SK-N-SH (cell line): Measurements from ENCODE around the gene FYB2. TPM values are rescaled to one million over a fixed set of nuclear protein-coding genes. Genes with fewer than 3 reads are reported as not detected.

Source experiments
- CTCF ChIA-PET: fragments of 300-600, 350-600 bp; formaldehyde crosslinking; extraction: SDS; loops from one replicate; lab custom pipeline; 2021; lab: Yijun Ruan, JAX
- POLR2A ChIA-PET: fragments of 350-600 bp; sonication (Branson Sonifier 250); formaldehyde crosslinking; extraction: SDS; loops from one replicate; lab custom pipeline; 2020; ENCODE audit warnings: antibody characterized with exemption, inconsistent platforms; lab: Yijun Ruan, JAX
- DNase-seq: peaks from one replicate; pipeline ENCODE4 v3.0.0; 2012
- H2AFZ ChIP-seq: fragments of 200-600 bp; sonication (generic); 2 replicates; pipeline ENCODE4 v1.8.1; 2016; ENCODE audit warnings: antibody characterized with exemption, mild to moderate bottlenecking, low read depth
- H3F3A ChIP-seq: fragments of 200-600 bp; sonication (generic); replicated peaks from 2 replicates; pipeline ENCODE3; 2016; ENCODE audit warnings: antibody characterized with exemption, mild to moderate bottlenecking; ENCODE audit not compliant: insufficient read depth
- H3K27ac ChIP-seq, 2 experiments: fragments of 200-500 bp in 1 of 2; fragments of 200-600 bp in 1 of 2; sonication (Bioruptor generic) in 1 of 2; sonication (generic), shearing (Covaris generic) in 1 of 2; 2 replicates each; pipeline versions ENCODE4 v1.5.1 to v1.6.1; 2014 to 2016; ENCODE audit warnings: low read depth in 2 of 2, inconsistent platforms in 1 of 2, low read length in 1 of 2, mild to moderate bottlenecking in 1 of 2, mixed read lengths in 1 of 2
- H3K27me3 ChIP-seq: fragments of 200-600 bp; sonication (generic), shearing (Covaris generic); 2 replicates; pipeline ENCODE4 v1.6.1; 2016; ENCODE audit warnings: mixed run types; ENCODE audit not compliant: insufficient read depth
- H3K36me3 ChIP-seq, 2 experiments: fragments of 200-500 bp in 1 of 2; fragments of 200-600 bp in 1 of 2; sonication (Bioruptor generic) in 1 of 2; sonication (generic) in 1 of 2; replicated peaks in 1 of 2; 2 replicates each; pipeline versions ENCODE3 to v1.5.1; 2014 to 2016; ENCODE audit warnings: low read length in 1 of 2, mild to moderate bottlenecking in 1 of 2; ENCODE audit not compliant: insufficient read depth in 2 of 2, control insufficient read depth in 1 of 2
- H3K4me1 ChIP-seq, 2 experiments: fragments of 200-500 bp in 1 of 2; fragments of 200-600 bp in 1 of 2; sonication (Bioruptor generic) in 1 of 2; sonication (generic), shearing (Covaris generic) in 1 of 2; 2 replicates each; pipeline versions ENCODE4 v1.5.1 to v1.6.1; 2014 to 2016; ENCODE audit warnings: low read depth in 1 of 2, low read length in 1 of 2, mixed run types in 1 of 2; ENCODE audit not compliant: insufficient read depth in 2 of 2, control insufficient read depth in 1 of 2
- H3K4me2 ChIP-seq: fragments of 200-600 bp; sonication (generic), shearing (Covaris generic); 2 replicates; pipeline ENCODE4 v1.6.1; 2017; ENCODE audit warnings: mixed run types
- H3K4me3 ChIP-seq, 2 experiments: fragments of 200-500 bp in 1 of 2; fragments of 200-600 bp in 1 of 2; sonication (Bioruptor generic) in 1 of 2; sonication (generic), shearing (Covaris generic) in 1 of 2; 2 replicates each; pipeline versions ENCODE4 v1.5.1 to v1.8.1; 2014 to 2016; ENCODE audit warnings: low read depth in 2 of 2, inconsistent platforms in 1 of 2, low read length in 1 of 2, mild to moderate bottlenecking in 1 of 2, mixed read lengths in 1 of 2, moderate library complexity in 1 of 2
- H3K79me2 ChIP-seq: fragments of 200-600 bp; sonication (generic); 2 replicates; pipeline ENCODE4 v1.8.1; 2017; ENCODE audit warnings: mild to moderate bottlenecking; ENCODE audit not compliant: insufficient read depth
- H3K9ac ChIP-seq: fragments of 200-600 bp; sonication (generic); 2 replicates; pipeline ENCODE4 v1.6.1; 2017; ENCODE audit warnings: mixed run types
- H3K9me2 ChIP-seq: fragments of 200-600 bp; sonication (generic); 2 replicates; pipeline ENCODE4 v1.6.1; 2017; ENCODE audit warnings: mixed run types
- H3K9me3 ChIP-seq: fragments of 200-600 bp; sonication (generic); 2 replicates; pipeline ENCODE4 v1.6.1; 2017; ENCODE audit warnings: mixed run types, mild to moderate bottlenecking, moderate library complexity
- H4K20me1 ChIP-seq: fragments of 200-600 bp; sonication (generic); 2 replicates; pipeline ENCODE4 v1.6.1; 2017; ENCODE audit warnings: mild to moderate bottlenecking, mixed run types; ENCODE audit not compliant: insufficient read depth
- CHD2 ChIP-seq: fragments of 150-350 bp; IDR thresholded peaks from 2 replicates; pipeline ENCODE4 v1.6.1; 2018; ENCODE audit warnings: low read length; ENCODE audit not compliant: partially characterized antibody
- EP300 ChIP-seq, 2 experiments: IDR thresholded peaks; 2 replicates each; pipeline versions ENCODE4 v1.4.0 to v1.6.1; 2012; ENCODE audit warnings: borderline replicate concordance in 1 of 2, low read depth in 1 of 2, low read length in 1 of 2
- FOXJ3 ChIP-seq: sonication (generic); formaldehyde crosslinking; IDR thresholded peaks from 2 replicates; pipeline ENCODE4 v1.5.1; 2020; ENCODE audit warnings: mild to moderate bottlenecking, missing genetic modification reagents
- MXI1 ChIP-seq: IDR thresholded peaks from 2 replicates; pipeline ENCODE4 v1.6.1; 2012; ENCODE audit warnings: mild to moderate bottlenecking, low read depth, low read length, improper control_type of control experiment
- NFIC ChIP-seq: IDR thresholded peaks from 2 replicates; pipeline ENCODE4 v1.4.0; 2012; ENCODE audit warnings: borderline replicate concordance
- RAD21 ChIP-seq: IDR thresholded peaks from 2 replicates; pipeline ENCODE4 v1.6.1; 2012; ENCODE audit warnings: mild to moderate bottlenecking, low read length
- SIN3A ChIP-seq: IDR thresholded peaks from 2 replicates; pipeline ENCODE4 v1.6.1; 2012; ENCODE audit warnings: low read depth, mild to moderate bottlenecking, low read length, moderate library complexity, borderline replicate concordance
- SMC3 ChIP-seq: IDR thresholded peaks from 2 replicates; pipeline ENCODE4 v1.6.1; 2012; ENCODE audit warnings: low read depth, low read length, improper control_type of control experiment
- TCF12 ChIP-seq: IDR thresholded peaks from 2 replicates; pipeline ENCODE4 v1.4.0; 2012
- TEAD4 ChIP-seq: IDR thresholded peaks from 2 replicates; pipeline ENCODE4 v1.4.0; 2012; ENCODE audit warnings: mild to moderate bottlenecking, borderline replicate concordance; ENCODE audit not compliant: insufficient read depth
- WGBS: methylation state at CpG from one replicate; pipeline ENCODE4 v1.1.6; 2017; ENCODE audit warnings: low lambda C conversion rate; 5-methylcytosine and 5-hydroxymethylcytosine counted together
- polyA plus RNA-seq, 3 experiments: library from polyadenylated mRNA; depleted of rRNA; stranded (reverse); fragments of >200 nt; gene quantifications; 2 replicates each; pipeline ENCODE4 v1.2.3, GENCODE V29; 2012
- TF ChIP-seq, protein P1 (sequence below): fragments of 200-600 bp; sonication (generic); IDR thresholded peaks from 2 replicates; pipeline ENCODE4 v1.6.1; 2017; ENCODE audit warnings: antibody characterized with exemption, mild to moderate bottlenecking, moderate library complexity
- TF ChIP-seq, protein P2 (sequence below): IDR thresholded peaks from 2 replicates; pipeline ENCODE4 v1.4.0; 2012; ENCODE audit warnings: low read depth, borderline replicate concordance
- TF ChIP-seq, protein P3 (sequence below): fragments of 150-350 bp; IDR thresholded peaks from 2 replicates; pipeline ENCODE4 v1.6.1; 2016; ENCODE audit warnings: mild to moderate bottlenecking, low read depth, low read length

FYB2 gene
- polyA plus RNA-seq, 1 of the 3 experiments (the other 2 are of a cell fraction): not detected

DNA sequence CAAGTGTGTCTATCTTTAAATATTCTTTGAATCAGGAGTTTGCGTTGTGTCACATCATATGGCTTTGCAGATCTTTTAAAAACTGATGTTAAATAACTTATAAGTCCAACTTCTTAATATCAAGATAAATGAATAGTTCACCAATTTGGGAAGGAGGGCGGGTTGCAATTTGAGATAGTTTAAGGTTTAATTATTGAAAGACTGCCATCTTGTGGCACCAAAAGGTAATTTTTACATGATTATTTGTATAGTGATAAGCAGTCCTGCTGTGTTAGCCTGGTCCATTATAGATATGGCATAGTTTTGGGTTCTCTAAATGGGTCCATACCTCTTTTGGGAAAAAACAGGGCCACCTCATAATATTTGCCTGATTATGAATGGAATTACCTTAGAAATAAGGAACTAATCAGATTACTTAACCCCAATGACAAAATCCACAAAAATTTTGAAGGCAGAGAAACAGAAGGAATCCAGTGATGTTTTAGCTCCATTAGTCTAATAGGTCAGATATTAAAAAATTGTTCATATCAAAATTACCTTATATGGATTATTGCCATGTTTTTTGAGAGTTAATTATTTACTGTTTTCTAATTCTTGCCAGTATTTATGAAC, 109.8 kb downstream of the FYB2 start:
- H3K4me1 ChIP-seq: peaks cover 0 to 12% of the 10 kb centered on the region in 2 experiments; a peak in 3 of 4 replicates
- peaks cover 9% of the 10 kb centered on the region for H3F3A ChIP-seq
- H3K9me3 ChIP-seq: no peaks in the 10 kb centered on the region
- no peaks in the 10 kb centered on the region for H3K9me2 ChIP-seq
- peak; percentile 32 for DNase-seq
- no peaks in the 10 kb centered on the region for H3K79me2 ChIP-seq
- POLR2A ChIA-PET: no interaction called here
- no peaks in the 10 kb centered on the region for H4K20me1 ChIP-seq
- no peak overlapping the region for H3K4me2 ChIP-seq
- H3K4me3 ChIP-seq: no peak overlapping the region; a peak in 1 of 4 replicates
- H3K27ac ChIP-seq: no peak overlapping the region
- H2AFZ ChIP-seq: no peak overlapping the region
- H3K36me3 ChIP-seq: peaks cover 13 to 24% of the 10 kb centered on the region in 2 experiments
- WGBS: 5% methylated on average over 2 of the region's 2 CpGs
- no peaks in the 10 kb centered on the region for H3K27me3 ChIP-seq
- CTCF ChIA-PET: interaction anchor here (0.6 to 3.2 kb wide), 21 partner anchors 9 to 1434 kb away, joined by 3 to 26 read pairs (median 3); no protein-coding TSS in a partner anchor
- TF ChIP-seq TCF12 (no peak), NFIC (no peak), FOXJ3 (CRISPR knock-in tag) (no peak), CHD2 (no peak), SMC3 (peak; percentile 44; the same call in 1 of the 2 replicates), RAD21 (peak; percentile 75), EP300 (IDR thresholded peaks at IDR 0.05; ENCODE audit: borderline replicate concordance in 1 of 2, low read depth in 1 of 2, low read length in 1 of 2) (no peak)
- TF ChIP-seq, protein P1, sequence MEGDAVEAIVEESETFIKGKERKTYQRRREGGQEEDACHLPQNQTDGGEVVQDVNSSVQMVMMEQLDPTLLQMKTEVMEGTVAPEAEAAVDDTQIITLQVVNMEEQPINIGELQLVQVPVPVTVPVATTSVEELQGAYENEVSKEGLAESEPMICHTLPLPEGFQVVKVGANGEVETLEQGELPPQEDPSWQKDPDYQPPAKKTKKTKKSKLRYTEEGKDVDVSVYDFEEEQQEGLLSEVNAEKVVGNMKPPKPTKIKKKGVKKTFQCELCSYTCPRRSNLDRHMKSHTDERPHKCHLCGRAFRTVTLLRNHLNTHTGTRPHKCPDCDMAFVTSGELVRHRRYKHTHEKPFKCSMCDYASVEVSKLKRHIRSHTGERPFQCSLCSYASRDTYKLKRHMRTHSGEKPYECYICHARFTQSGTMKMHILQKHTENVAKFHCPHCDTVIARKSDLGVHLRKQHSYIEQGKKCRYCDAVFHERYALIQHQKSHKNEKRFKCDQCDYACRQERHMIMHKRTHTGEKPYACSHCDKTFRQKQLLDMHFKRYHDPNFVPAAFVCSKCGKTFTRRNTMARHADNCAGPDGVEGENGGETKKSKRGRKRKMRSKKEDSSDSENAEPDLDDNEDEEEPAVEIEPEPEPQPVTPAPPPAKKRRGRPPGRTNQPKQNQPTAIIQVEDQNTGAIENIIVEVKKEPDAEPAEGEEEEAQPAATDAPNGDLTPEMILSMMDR: peak; percentile 75
- TF ChIP-seq, protein P2, sequence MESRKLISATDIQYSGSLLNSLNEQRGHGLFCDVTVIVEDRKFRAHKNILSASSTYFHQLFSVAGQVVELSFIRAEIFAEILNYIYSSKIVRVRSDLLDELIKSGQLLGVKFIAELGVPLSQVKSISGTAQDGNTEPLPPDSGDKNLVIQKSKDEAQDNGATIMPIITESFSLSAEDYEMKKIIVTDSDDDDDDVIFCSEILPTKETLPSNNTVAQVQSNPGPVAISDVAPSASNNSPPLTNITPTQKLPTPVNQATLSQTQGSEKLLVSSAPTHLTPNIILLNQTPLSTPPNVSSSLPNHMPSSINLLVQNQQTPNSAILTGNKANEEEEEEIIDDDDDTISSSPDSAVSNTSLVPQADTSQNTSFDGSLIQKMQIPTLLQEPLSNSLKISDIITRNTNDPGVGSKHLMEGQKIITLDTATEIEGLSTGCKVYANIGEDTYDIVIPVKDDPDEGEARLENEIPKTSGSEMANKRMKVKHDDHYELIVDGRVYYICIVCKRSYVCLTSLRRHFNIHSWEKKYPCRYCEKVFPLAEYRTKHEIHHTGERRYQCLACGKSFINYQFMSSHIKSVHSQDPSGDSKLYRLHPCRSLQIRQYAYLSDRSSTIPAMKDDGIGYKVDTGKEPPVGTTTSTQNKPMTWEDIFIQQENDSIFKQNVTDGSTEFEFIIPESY: no peak
- TF ChIP-seq, protein P3, sequence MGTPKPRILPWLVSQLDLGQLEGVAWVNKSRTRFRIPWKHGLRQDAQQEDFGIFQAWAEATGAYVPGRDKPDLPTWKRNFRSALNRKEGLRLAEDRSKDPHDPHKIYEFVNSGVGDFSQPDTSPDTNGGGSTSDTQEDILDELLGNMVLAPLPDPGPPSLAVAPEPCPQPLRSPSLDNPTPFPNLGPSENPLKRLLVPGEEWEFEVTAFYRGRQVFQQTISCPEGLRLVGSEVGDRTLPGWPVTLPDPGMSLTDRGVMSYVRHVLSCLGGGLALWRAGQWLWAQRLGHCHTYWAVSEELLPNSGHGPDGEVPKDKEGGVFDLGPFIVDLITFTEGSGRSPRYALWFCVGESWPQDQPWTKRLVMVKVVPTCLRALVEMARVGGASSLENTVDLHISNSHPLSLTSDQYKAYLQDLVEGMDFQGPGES: no peak
- TF ChIP-seq, all 33 proteins: peak for 3
- H3K9ac ChIP-seq: no peak overlapping the region

DNA sequence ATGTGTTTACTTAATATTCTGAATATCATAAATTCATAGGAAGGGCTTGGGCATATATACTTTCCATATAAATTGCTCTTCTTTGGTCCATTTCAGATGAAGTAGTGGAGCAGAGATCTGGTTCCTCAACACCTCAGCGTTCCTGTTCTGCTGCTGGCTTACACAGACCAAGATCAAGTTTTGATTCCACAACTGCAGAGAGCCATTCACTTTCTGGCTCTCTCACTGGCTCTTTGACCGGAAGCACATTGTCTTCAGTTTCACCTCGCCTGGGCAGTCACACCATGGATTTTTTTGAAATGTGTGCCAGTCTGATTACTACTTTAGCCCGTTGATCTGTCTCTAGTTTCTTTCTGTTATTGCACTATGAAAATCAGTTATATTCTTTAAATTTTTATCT, 111.8 kb downstream of the FYB2 start:
- 86% methylated on average over 4 of the region's 4 CpGs for WGBS
- Histone ChIP-seq H3K27me3 (no peaks in the 10 kb centered on the region), H4K20me1 (no peaks in the 10 kb centered on the region), H3K4me1 (peaks cover 0 to 12% of the 10 kb centered on the region in 2 experiments; a peak in 3 of 4 replicates), H3K9me3 (no peaks in the 10 kb centered on the region), H3K36me3 (peaks cover 19 to 36% of the 10 kb centered on the region in 2 experiments), H3K9me2 (no peaks in the 10 kb centered on the region)
- POLR2A ChIA-PET: no interaction called here
- no peak for DNase-seq
- TF ChIP-seq SIN3A (no peak), MXI1 (no peak), TEAD4 (no peak), CHD2 (no peak)
- TF ChIP-seq, all 33 proteins: peak for 0
- Histone ChIP-seq H3K4me3 (no peak overlapping the region), H2AFZ (no peak overlapping the region), H3K4me2 (no peak overlapping the region), H3K79me2 (no peaks in the 10 kb centered on the region), H3K27ac (no peak overlapping the region), H3K9ac (no peak overlapping the region), H3F3A (peaks cover 9% of the 10 kb centered on the region)
- CTCF ChIA-PET: no interaction called here
